K562 (cell line): Measurements from ENCODE around the gene MKLN1. TPM values are rescaled to one million over a fixed set of nuclear protein-coding genes. Genes with fewer than 3 reads are reported as not detected.

ENCODE experiments used
- CBX3 ChIP-seq, 2 experiments: IDR thresholded peaks; 1 replicate in 1 of 2; 2 replicates in 1 of 2; pipeline ENCODE4 v1.6.1; 2012; ENCODE audit warnings: inconsistent platforms in 2 of 2, low read length in 2 of 2, borderline replicate concordance in 1 of 2, control low read depth in 1 of 2
- CREB3L1 ChIP-seq: fragments of 450-650 bp; IDR thresholded peaks from 2 replicates; pipeline ENCODE4 v1.6.1; 2014; ENCODE audit warnings: low read depth, mild to moderate bottlenecking, moderate library complexity, borderline replicate concordance
- DACH1 ChIP-seq: fragments of 450-650 bp; IDR thresholded peaks from 2 replicates; pipeline ENCODE4 v1.6.1; 2018; ENCODE audit not compliant: partially characterized antibody
- FOXP4 ChIP-seq: sonication (generic); formaldehyde crosslinking; IDR thresholded peaks from 2 replicates; pipeline ENCODE4 v1.8.0; 2022; ENCODE audit warnings: mild to moderate bottlenecking, missing genetic modification reagents, borderline replicate concordance
- GABPB2 ChIP-seq: fragments of 250-450 bp; sonication (Bioruptor Pico); conservative IDR thresholded peaks from 2 replicates; pipeline ENCODE4 v1.5.1; 2021; ENCODE audit warnings: mild to moderate bottlenecking
- LEF1 ChIP-seq: fragments of 450-650 bp; IDR thresholded peaks from 2 replicates; pipeline ENCODE4 v1.6.1; 2016; ENCODE audit warnings: mild to moderate bottlenecking
- RAD21 ChIP-seq, 2 experiments: fragments of 250-450 bp in 1 of 2; fragments of 450-650 bp in 1 of 2; sonication (Bioruptor Pico) in 1 of 2; formaldehyde crosslinking in 1 of 2; IDR thresholded peaks in 1 of 2; conservative IDR thresholded peaks in 1 of 2; 2 replicates each; pipeline versions ENCODE4 v1.4.0 to v1.8.0; 2020 to 2022; ENCODE audit warnings: mild to moderate bottlenecking in 2 of 2, moderate library complexity in 1 of 2
- STAT5A ChIP-seq: IDR thresholded peaks from 2 replicates; pipeline ENCODE4 v1.6.1; 2012; ENCODE audit warnings: low read length, inconsistent platforms, borderline replicate concordance
- TEAD2 ChIP-seq: fragments of 450-650 bp; IDR thresholded peaks from 2 replicates; pipeline ENCODE4 v1.6.1; 2016; ENCODE audit warnings: missing genetic modification characterization, control low read depth, missing compliant biosample characterization
- TSC22D4 ChIP-seq: fragments of 450-650 bp; IDR thresholded peaks from 2 replicates; pipeline ENCODE4 v1.6.1; 2016; ENCODE audit warnings: missing genetic modification characterization, missing biosample characterization, control low read depth
- ZNF143 ChIP-seq: sonication (generic); formaldehyde crosslinking; IDR thresholded peaks from 2 replicates; pipeline ENCODE4 v1.9.0; 2022; ENCODE audit warnings: mild to moderate bottlenecking, missing genetic modification reagents
- polyA plus RNA-seq, 8 experiments: library from polyadenylated mRNA; depleted of rRNA in 4 of 8; stranded (reverse) in 5 of 8; unstranded in 3 of 8; fragments of >200 nt; fragmentation: Nextera tagmentation in 2 of 8; fragmentation: Illumina TruSeq in 1 of 8; extraction: Ambion mirVana in 2 of 8; extraction: Trizol in 1 of 8; gene quantifications; 2 replicates each; pipeline versions ENCODE4 v1.2.1 to v1.2.3, GENCODE V29; 2011 to 2014; ENCODE audit warnings: inconsistent platforms in 1 of 8, missing spikeins in 1 of 8
- total RNA-seq, 7 experiments: library from RNA; depleted of rRNA in 6 of 7; stranded (reverse); fragments of >200 nt in 6 of 7; fragmentation: Illumina TruSeq in 2 of 7; extraction: Trizol in 2 of 7; gene quantifications; 2 replicates each; pipeline versions ENCODE4 v1.2.1 to v1.2.3, GENCODE V29; 2011 to 2021; ENCODE audit warnings: low replicate concordance in 1 of 7
- TF ChIP-seq, protein P1 (sequence below): fragments of 200-600 bp; sonication (generic); IDR thresholded peaks from one replicate; pipeline ENCODE4 v1.6.1; 2012; ENCODE audit warnings: mild to moderate bottlenecking, low read depth, low read length, inconsistent platforms

MKLN1 gene
- total and polyA plus RNA-seq, 9 of the 15 experiments (the other 6 are each of a cell fraction or from before 2014, with no cell fraction given): 18.6 to 80.4 (median 56.0) TPM

- TF ChIP-seq, protein P1, sequence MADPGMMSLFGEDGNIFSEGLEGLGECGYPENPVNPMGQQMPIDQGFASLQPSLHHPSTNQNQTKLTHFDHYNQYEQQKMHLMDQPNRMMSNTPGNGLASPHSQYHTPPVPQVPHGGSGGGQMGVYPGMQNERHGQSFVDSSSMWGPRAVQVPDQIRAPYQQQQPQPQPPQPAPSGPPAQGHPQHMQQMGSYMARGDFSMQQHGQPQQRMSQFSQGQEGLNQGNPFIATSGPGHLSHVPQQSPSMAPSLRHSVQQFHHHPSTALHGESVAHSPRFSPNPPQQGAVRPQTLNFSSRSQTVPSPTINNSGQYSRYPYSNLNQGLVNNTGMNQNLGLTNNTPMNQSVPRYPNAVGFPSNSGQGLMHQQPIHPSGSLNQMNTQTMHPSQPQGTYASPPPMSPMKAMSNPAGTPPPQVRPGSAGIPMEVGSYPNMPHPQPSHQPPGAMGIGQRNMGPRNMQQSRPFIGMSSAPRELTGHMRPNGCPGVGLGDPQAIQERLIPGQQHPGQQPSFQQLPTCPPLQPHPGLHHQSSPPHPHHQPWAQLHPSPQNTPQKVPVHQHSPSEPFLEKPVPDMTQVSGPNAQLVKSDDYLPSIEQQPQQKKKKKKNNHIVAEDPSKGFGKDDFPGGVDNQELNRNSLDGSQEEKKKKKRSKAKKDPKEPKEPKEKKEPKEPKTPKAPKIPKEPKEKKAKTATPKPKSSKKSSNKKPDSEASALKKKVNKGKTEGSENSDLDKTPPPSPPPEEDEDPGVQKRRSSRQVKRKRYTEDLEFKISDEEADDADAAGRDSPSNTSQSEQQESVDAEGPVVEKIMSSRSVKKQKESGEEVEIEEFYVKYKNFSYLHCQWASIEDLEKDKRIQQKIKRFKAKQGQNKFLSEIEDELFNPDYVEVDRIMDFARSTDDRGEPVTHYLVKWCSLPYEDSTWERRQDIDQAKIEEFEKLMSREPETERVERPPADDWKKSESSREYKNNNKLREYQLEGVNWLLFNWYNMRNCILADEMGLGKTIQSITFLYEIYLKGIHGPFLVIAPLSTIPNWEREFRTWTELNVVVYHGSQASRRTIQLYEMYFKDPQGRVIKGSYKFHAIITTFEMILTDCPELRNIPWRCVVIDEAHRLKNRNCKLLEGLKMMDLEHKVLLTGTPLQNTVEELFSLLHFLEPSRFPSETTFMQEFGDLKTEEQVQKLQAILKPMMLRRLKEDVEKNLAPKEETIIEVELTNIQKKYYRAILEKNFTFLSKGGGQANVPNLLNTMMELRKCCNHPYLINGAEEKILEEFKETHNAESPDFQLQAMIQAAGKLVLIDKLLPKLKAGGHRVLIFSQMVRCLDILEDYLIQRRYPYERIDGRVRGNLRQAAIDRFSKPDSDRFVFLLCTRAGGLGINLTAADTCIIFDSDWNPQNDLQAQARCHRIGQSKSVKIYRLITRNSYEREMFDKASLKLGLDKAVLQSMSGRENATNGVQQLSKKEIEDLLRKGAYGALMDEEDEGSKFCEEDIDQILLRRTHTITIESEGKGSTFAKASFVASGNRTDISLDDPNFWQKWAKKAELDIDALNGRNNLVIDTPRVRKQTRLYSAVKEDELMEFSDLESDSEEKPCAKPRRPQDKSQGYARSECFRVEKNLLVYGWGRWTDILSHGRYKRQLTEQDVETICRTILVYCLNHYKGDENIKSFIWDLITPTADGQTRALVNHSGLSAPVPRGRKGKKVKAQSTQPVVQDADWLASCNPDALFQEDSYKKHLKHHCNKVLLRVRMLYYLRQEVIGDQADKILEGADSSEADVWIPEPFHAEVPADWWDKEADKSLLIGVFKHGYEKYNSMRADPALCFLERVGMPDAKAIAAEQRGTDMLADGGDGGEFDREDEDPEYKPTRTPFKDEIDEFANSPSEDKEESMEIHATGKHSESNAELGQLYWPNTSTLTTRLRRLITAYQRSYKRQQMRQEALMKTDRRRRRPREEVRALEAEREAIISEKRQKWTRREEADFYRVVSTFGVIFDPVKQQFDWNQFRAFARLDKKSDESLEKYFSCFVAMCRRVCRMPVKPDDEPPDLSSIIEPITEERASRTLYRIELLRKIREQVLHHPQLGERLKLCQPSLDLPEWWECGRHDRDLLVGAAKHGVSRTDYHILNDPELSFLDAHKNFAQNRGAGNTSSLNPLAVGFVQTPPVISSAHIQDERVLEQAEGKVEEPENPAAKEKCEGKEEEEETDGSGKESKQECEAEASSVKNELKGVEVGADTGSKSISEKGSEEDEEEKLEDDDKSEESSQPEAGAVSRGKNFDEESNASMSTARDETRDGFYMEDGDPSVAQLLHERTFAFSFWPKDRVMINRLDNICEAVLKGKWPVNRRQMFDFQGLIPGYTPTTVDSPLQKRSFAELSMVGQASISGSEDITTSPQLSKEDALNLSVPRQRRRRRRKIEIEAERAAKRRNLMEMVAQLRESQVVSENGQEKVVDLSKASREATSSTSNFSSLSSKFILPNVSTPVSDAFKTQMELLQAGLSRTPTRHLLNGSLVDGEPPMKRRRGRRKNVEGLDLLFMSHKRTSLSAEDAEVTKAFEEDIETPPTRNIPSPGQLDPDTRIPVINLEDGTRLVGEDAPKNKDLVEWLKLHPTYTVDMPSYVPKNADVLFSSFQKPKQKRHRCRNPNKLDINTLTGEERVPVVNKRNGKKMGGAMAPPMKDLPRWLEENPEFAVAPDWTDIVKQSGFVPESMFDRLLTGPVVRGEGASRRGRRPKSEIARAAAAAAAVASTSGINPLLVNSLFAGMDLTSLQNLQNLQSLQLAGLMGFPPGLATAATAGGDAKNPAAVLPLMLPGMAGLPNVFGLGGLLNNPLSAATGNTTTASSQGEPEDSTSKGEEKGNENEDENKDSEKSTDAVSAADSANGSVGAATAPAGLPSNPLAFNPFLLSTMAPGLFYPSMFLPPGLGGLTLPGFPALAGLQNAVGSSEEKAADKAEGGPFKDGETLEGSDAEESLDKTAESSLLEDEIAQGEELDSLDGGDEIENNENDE: no peak
- no peak for TF ChIP-seq TEAD2 (tag)
- TF ChIP-seq DACH1: peak; percentile 55
- no peak for TF ChIP-seq TSC22D4 (tag)
- TF ChIP-seq CREB3L1: no peak
- no peak for TF ChIP-seq GABPB2
- 0 out of 2 replicates have a peak, but pooled peaks have one; percentile 9 for TF ChIP-seq LEF1
- peak; percentile 50 for TF ChIP-seq STAT5A
- TF ChIP-seq RAD21 (CRISPR knock-in tag; conservative IDR thresholded peaks at IDR 0.05 in 1 of 2, IDR thresholded peaks at IDR 0.05 in 1 of 2): 0 out of 4 replicates have a peak, but pooled peaks of 1 of the 2 experiments have one; percentile 14
- TF ChIP-seq CBX3 (IDR thresholded peaks at IDR 0.05; ENCODE audit: borderline replicate concordance in 1 of 2, low read length in 2 of 2): peak in 1 of 2 experiments; percentile 100; a peak in 2 of 3 replicates
- no peak for TF ChIP-seq ZNF143 (CRISPR knock-in tag)
- TF ChIP-seq FOXP4 (CRISPR knock-in tag): no peak
These were observed 9.3 kb downstream of the MKLN1 start (continued) for GRCh38 chr7:131336956-131337355.
